Neuronal stem cell (in vitro differentiated cells): ENCODE data around the gene SYNE1.

Experiments
- DNase-seq: peaks from one replicate; pipeline ENCODE4 v3.0.0-alpha.2; 2013; ENCODE audit warnings: low spot score
- H2AFZ ChIP-seq: one replicate; pipeline ENCODE4 v1.6.1; 2013; ENCODE audit warnings: mild to moderate bottlenecking, low read length, inconsistent platforms
- H2AK5ac ChIP-seq: 2 replicates; pipeline ENCODE4 v1.6.1; 2013; ENCODE audit warnings: low read depth, mild to moderate bottlenecking, inconsistent platforms, low read length, moderate library complexity, mixed read lengths
- H2BK120ac ChIP-seq: 2 replicates; pipeline ENCODE4 v1.6.1; 2013; ENCODE audit warnings: low read depth, mild to moderate bottlenecking, inconsistent platforms, low read length, moderate library complexity, mixed read lengths
- H2BK12ac ChIP-seq: one replicate; pipeline ENCODE4 v1.6.1; 2013; ENCODE audit warnings: low read length, inconsistent platforms
- H2BK15ac ChIP-seq: 2 replicates; pipeline ENCODE4 v1.6.1; 2013; ENCODE audit warnings: mild to moderate bottlenecking, low read length, inconsistent platforms, mixed read lengths
- H2BK5ac ChIP-seq: one replicate; pipeline ENCODE4 v1.6.1; 2013; ENCODE audit warnings: inconsistent platforms, mild to moderate bottlenecking, low read length, moderate library complexity
- H3K14ac ChIP-seq: one replicate; pipeline ENCODE4 v1.6.1; 2013; ENCODE audit warnings: low read length, inconsistent platforms
- H3K18ac ChIP-seq: 2 replicates; pipeline ENCODE4 v1.6.1; 2013; ENCODE audit warnings: low read length, inconsistent platforms
- H3K23ac ChIP-seq: 2 replicates; pipeline ENCODE4 v1.6.1; 2013; ENCODE audit warnings: low read depth, mild to moderate bottlenecking, mixed read lengths, low read length, inconsistent platforms; ENCODE audit not compliant: poor library complexity
- H3K27ac ChIP-seq: replicated peaks from 3 replicates; pipeline ENCODE4 v1.5.1; 2013; ENCODE audit warnings: low read length, inconsistent platforms
- H3K27me3 ChIP-seq, 3 experiments: 2 replicates each; pipeline ENCODE4 v1.6.1; 2013; ENCODE audit warnings: low read length in 3 of 3, mild to moderate bottlenecking in 2 of 3, inconsistent platforms in 1 of 3, low read depth in 1 of 3, mixed read lengths in 1 of 3, moderate library complexity in 1 of 3; ENCODE audit not compliant: control insufficient read depth in 3 of 3, insufficient read depth in 3 of 3
- H3K36me3 ChIP-seq, 2 donors: replicated peaks in 1 of 2; 2 replicates each; pipeline ENCODE4 v1.6.1; 2013; ENCODE audit warnings: low read length in 2 of 2; ENCODE audit not compliant: control insufficient read depth in 2 of 2, insufficient read depth in 2 of 2
- H3K4ac ChIP-seq: 2 replicates; pipeline ENCODE4 v1.6.1; 2013; ENCODE audit warnings: inconsistent platforms, mild to moderate bottlenecking, low read length, moderate library complexity
- H3K4me1 ChIP-seq, 2 donors: 1 replicate in 1 of 2; 2 replicates in 1 of 2; pipeline ENCODE4 v1.6.1; 2013; ENCODE audit warnings: low read length in 2 of 2, low read depth in 1 of 2; ENCODE audit not compliant: control insufficient read depth in 2 of 2, insufficient read depth in 1 of 2
- H3K4me2 ChIP-seq: one replicate; pipeline ENCODE4 v1.6.1; 2013; ENCODE audit warnings: mild to moderate bottlenecking, low read length, inconsistent platforms; ENCODE audit not compliant: insufficient read depth, poor library complexity, severe bottlenecking
- H3K4me3 ChIP-seq, 2 donors: 2 replicates each; pipeline ENCODE4 v1.5.1; 2013; ENCODE audit warnings: low read length in 2 of 2, mild to moderate bottlenecking in 2 of 2, inconsistent platforms in 1 of 2, moderate library complexity in 1 of 2
- H3K79me1 ChIP-seq: one replicate; pipeline ENCODE4 v1.6.1; 2013; ENCODE audit warnings: low read depth, mild to moderate bottlenecking, inconsistent platforms, low read length, moderate library complexity
- H3K9ac ChIP-seq: one replicate; pipeline ENCODE4 v1.6.1; 2013; ENCODE audit warnings: mild to moderate bottlenecking, low read depth, low read length, inconsistent platforms; ENCODE audit not compliant: poor library complexity
- H3K9me3 ChIP-seq, 2 donors: replicated peaks in 1 of 2; 2 replicates each; pipeline versions ENCODE3 to v1.6.1; 2013; ENCODE audit warnings: low read length in 2 of 2, mild to moderate bottlenecking in 2 of 2, inconsistent platforms in 1 of 2, low read depth in 1 of 2, mixed read lengths in 1 of 2, moderate library complexity in 1 of 2; ENCODE audit not compliant: control insufficient read depth in 2 of 2, insufficient read depth in 1 of 2
- H4K8ac ChIP-seq: one replicate; pipeline ENCODE4 v1.6.1; 2013; ENCODE audit warnings: low read depth, mild to moderate bottlenecking, inconsistent platforms, low read length, moderate library complexity
- H4K91ac ChIP-seq: one replicate; pipeline ENCODE4 v1.6.1; 2013; ENCODE audit warnings: low read length, low read depth, mild to moderate bottlenecking, inconsistent platforms; ENCODE audit not compliant: poor library complexity
- WGBS, 2 donors: extraction: QIAGEN DNeasy Blood & Tissue Kit; methylation state at CpG; one replicate each; pipeline ENCODE4 v1.1.7; 2013; ENCODE audit warnings: missing lambda C conversion rate in 2 of 2, mixed read lengths in 1 of 2; ENCODE audit not compliant: insufficient read length in 2 of 2, insufficient replicate concordance in 1 of 2; ENCODE audit errors: extremely low coverage in 2 of 2; 5-methylcytosine and 5-hydroxymethylcytosine counted together

The SYNE1 gene

GRCh38 chr6:152117156-152118133 is 519.7 kb downstream of the SYNE1 start:
- Histone ChIP-seq H4K91ac (no peak overlapping the region), H3K27me3 (no peaks in the 10 kb centered on the region), H2BK12ac (no peak overlapping the region), H3K4me1 (peaks cover 0 to 2% of the 10 kb centered on the region in 2 donors), H2AK5ac (no peak overlapping the region), H2BK5ac (no peak overlapping the region), H3K18ac (no peak overlapping the region), H3K4ac (no peak overlapping the region), H3K79me1 (no peaks in the 10 kb centered on the region), H3K27ac (no peak overlapping the region), H2AFZ (no peak overlapping the region), H3K9me3 (no peaks in the 10 kb centered on the region), H3K23ac (no peak overlapping the region), H3K14ac (no peak overlapping the region), H3K9ac (no peak overlapping the region), H4K8ac (no peak overlapping the region), H3K4me2 (no peak overlapping the region), H2BK15ac (no peak overlapping the region), H3K36me3 (no peaks in the 10 kb centered on the region), H3K4me3 (peak overlapping the region in 1 of 2 donors; percentile 42), H2BK120ac (no peak overlapping the region)
- WGBS, 2 donors = no CpG with 5 or more reads among the region's 9 CpGs
- no peak for DNase-seq

GRCh38 chr6:152112491-152113261 is 524.5 kb downstream of the SYNE1 start:
- Histone ChIP-seq H3K18ac (no peak overlapping the region), H4K8ac (no peak overlapping the region), H2AK5ac (no peak overlapping the region), H3K9ac (no peak overlapping the region), H2AFZ (peak overlapping the region; percentile 3), H4K91ac (no peak overlapping the region), H2BK15ac (no peak overlapping the region), H3K4me1 (peaks cover 0 to 4% of the 10 kb centered on the region in 2 donors), H3K27me3 (no peaks in the 10 kb centered on the region), H3K4me2 (no peak overlapping the region), H3K4ac (no peak overlapping the region), H2BK5ac (no peak overlapping the region), H3K4me3 (no peak overlapping the region), H2BK120ac (no peak overlapping the region), H3K14ac (no peak overlapping the region), H3K36me3 (no peaks in the 10 kb centered on the region), H3K27ac (no peak overlapping the region), H3K9me3 (no peaks in the 10 kb centered on the region), H3K79me1 (no peaks in the 10 kb centered on the region), H3K23ac (no peak overlapping the region), H2BK12ac (no peak overlapping the region)
- no CpG with 5 or more reads among the region's 15 CpGs for whole genome bisulfite sequencing, 2 donors
- no peak for DNase-seq

- Histone ChIP-seq H3K4ac (no peak overlapping the region), H3K23ac (no peak overlapping the region), H3K27ac (no peak overlapping the region), H3K4me2 (no peak overlapping the region), H3K36me3 (no peaks in the 10 kb centered on the region), H3K9me3 (no peaks in the 10 kb centered on the region), H2AFZ (peak overlapping the region; percentile 61), H3K9ac (no peak overlapping the region), H3K4me3 (no peak overlapping the region), H2BK5ac (no peak overlapping the region), H4K8ac (no peak overlapping the region), H4K91ac (no peak overlapping the region), H2BK120ac (no peak overlapping the region), H3K4me1 (peaks cover 0 to 4% of the 10 kb centered on the region in 2 donors), H3K27me3 (no peaks in the 10 kb centered on the region), H3K14ac (no peak overlapping the region), H2BK12ac (no peak overlapping the region), H3K79me1 (no peaks in the 10 kb centered on the region), H3K18ac (peak overlapping the region; percentile 89), H2BK15ac (no peak overlapping the region), H2AK5ac (no peak overlapping the region)
- no CpG with 5 or more reads among the region's 20 CpGs for WGBS, 2 donors
- no peak for DNase-seq
Observed at GRCh38 chr6:152110886-152111820, 526.0 kb downstream of the SYNE1 start.
